ENCODE data around the gene SPC24.
"Not testable (repeated sequence)": the region's sequence is repeated elsewhere in the genome, so short reads cannot be mapped to it uniquely, and the experiment has no call there.

SPC24 gene

DNA sequence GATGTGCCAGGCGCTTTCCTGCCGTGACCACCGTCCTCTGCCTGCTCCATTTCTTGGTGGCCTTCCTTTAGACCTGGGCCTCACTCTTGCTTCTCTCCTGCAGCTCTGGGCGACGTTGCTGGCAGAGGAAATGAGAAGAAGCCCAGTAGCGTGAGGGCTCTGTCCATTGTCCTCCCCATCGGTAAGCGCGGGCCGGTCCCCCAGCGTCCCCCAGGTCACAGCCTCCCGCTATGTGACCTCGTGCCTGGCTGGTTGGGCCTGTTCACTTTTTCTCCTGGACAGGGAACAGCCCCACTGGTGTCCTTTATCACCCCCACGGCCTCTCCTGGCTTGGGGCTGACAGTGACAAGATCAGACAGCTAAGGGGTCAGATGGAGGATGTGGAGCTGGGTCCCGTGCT, 27.7 kb downstream of the SPC24 start:
- Histone ChIP-seq H3K36me3 (ENCODE audit: low read depth) (peaks cover 99% of the 10 kb centered on the region), H3K27ac (ENCODE audit: poor library complexity, severe bottlenecking) (no peak overlapping the region), H3K27me3 (ENCODE audit: insufficient read depth, poor library complexity, severe bottlenecking) (no peaks in the 10 kb centered on the region), H3K4me1 (ENCODE audit: insufficient read depth, poor library complexity, severe bottlenecking) (no peaks in the 10 kb centered on the region), H3K9me3 (ENCODE audit: severe bottlenecking) (no peaks in the 10 kb centered on the region), H3K4me3 (ENCODE audit: severe bottlenecking) (no peak overlapping the region)
- DNase-seq (ENCODE audit: low spot score), result no peak
- ATAC-seq (ENCODE audit: low read depth), result no peak
- TF ChIP-seq, protein P1, sequence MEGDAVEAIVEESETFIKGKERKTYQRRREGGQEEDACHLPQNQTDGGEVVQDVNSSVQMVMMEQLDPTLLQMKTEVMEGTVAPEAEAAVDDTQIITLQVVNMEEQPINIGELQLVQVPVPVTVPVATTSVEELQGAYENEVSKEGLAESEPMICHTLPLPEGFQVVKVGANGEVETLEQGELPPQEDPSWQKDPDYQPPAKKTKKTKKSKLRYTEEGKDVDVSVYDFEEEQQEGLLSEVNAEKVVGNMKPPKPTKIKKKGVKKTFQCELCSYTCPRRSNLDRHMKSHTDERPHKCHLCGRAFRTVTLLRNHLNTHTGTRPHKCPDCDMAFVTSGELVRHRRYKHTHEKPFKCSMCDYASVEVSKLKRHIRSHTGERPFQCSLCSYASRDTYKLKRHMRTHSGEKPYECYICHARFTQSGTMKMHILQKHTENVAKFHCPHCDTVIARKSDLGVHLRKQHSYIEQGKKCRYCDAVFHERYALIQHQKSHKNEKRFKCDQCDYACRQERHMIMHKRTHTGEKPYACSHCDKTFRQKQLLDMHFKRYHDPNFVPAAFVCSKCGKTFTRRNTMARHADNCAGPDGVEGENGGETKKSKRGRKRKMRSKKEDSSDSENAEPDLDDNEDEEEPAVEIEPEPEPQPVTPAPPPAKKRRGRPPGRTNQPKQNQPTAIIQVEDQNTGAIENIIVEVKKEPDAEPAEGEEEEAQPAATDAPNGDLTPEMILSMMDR (IDR thresholded peaks at IDR 0.05; ENCODE audit: poor library complexity, severe bottlenecking), result no peak

DNA sequence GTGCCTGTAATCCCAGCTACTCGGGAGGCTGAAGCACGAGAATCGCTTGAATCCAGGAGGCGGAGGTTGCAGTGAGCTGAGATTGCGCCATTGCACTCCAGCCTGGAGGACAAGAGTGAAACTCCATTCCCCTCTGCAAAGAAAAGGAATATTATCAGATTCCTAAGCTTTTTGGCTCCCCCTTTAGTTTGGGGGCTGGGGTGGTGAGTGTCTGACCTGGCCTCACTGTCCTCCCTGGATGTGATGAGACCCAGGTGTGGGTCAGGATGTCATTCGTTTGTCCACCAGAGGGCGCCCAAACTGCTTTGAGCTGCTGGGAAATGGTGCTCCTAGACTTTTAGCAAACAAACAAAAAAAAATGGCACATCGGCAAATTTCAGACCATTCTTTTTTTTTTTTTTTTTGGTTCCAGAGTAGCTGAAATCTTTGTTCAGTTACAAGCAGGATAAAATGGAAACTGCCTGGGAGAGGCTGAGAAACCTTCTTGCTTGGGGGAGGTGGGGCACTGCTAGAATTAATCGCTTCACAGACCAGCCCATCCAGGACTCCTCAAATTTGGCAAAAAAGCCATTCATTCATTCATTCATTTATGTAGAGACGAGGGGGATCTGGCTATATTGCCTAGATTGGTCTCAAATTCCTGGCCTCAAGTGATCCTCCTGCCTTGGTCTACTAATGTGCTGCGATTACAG, 29.4 kb downstream of the SPC24 start:
- Histone ChIP-seq H3K27ac (ENCODE audit: poor library complexity, severe bottlenecking) (no peak overlapping the region), H3K27me3 (ENCODE audit: insufficient read depth, poor library complexity, severe bottlenecking) (no peaks in the 10 kb centered on the region), H3K4me3 (ENCODE audit: severe bottlenecking) (no peak overlapping the region), H3K4me1 (ENCODE audit: insufficient read depth, poor library complexity, severe bottlenecking) (no peaks in the 10 kb centered on the region), H3K36me3 (ENCODE audit: low read depth) (peaks cover 100% of the 10 kb centered on the region), H3K9me3 (ENCODE audit: severe bottlenecking) (no peaks in the 10 kb centered on the region)
- TF ChIP-seq, protein P1 (IDR thresholded peaks at IDR 0.05; ENCODE audit: poor library complexity, severe bottlenecking), result peak; percentile 85
- ATAC-seq (ENCODE audit: low read depth), result peak; percentile 49
- DNase-seq (ENCODE audit: low spot score), result no peak

DNA sequence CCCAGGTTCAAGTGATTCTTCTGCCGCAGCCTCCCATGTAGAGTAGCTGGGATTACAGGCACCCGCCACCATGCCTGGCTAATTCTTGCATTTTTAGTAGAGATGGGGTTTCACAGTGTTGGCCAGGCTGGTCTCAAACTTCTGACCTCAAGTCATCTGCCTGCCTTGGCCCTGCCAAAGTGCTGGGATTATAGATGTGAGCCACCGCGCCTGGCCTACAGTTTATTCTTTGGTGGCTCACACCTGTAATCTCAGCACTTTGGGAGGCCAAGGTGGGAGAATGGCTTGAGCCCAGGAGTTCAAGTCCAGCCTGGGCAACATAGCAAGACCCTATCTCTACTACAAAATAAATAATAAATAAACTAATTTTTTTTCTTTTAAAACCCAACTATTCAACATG, 31.4 kb downstream of the SPC24 start:
- H3K4me3 ChIP-seq (ENCODE audit: severe bottlenecking); DNase-seq (ENCODE audit: low spot score); H3K27ac ChIP-seq (ENCODE audit: poor library complexity, severe bottlenecking); H3K27me3 ChIP-seq (ENCODE audit: insufficient read depth, poor library complexity, severe bottlenecking); H3K4me1 ChIP-seq (ENCODE audit: insufficient read depth, poor library complexity, severe bottlenecking); H3K9me3 ChIP-seq (ENCODE audit: severe bottlenecking); ATAC-seq (ENCODE audit: low read depth): not testable (repeated sequence)
- peaks cover 100% of the 10 kb centered on the region for H3K36me3 ChIP-seq (ENCODE audit: low read depth)

DNA sequence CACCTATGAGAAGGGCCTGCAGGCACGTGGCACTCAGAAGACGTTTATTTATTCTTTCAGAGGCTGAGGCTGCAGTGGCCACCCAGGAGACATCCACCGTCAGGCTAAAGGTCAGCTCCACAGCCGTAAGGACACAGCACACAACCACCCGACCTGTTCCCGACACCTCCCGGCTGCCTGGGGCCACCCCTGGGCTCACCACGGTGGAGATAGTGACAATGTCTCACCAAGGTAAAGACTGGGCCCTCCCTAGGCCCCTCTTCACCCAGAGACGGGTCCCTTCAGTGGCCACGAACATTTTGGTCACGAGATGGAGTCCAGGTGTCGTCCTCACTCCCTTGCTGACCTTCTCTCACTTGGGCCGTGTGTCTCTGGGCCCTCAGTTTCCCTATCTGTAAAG, 32.5 kb downstream of the SPC24 start:
- Histone ChIP-seq H3K4me3 (ENCODE audit: severe bottlenecking) (no peak overlapping the region), H3K27ac (ENCODE audit: poor library complexity, severe bottlenecking) (no peak overlapping the region), H3K4me1 (ENCODE audit: insufficient read depth, poor library complexity, severe bottlenecking) (no peaks in the 10 kb centered on the region), H3K9me3 (ENCODE audit: severe bottlenecking) (no peaks in the 10 kb centered on the region), H3K36me3 (ENCODE audit: low read depth) (peaks cover 100% of the 10 kb centered on the region), H3K27me3 (ENCODE audit: insufficient read depth, poor library complexity, severe bottlenecking) (no peaks in the 10 kb centered on the region)
- TF ChIP-seq, protein P1 (IDR thresholded peaks at IDR 0.05; ENCODE audit: poor library complexity, severe bottlenecking), result no peak
- DNase-seq (ENCODE audit: low spot score) (no peak), ATAC-seq (ENCODE audit: low read depth) (no peak)

DNA sequence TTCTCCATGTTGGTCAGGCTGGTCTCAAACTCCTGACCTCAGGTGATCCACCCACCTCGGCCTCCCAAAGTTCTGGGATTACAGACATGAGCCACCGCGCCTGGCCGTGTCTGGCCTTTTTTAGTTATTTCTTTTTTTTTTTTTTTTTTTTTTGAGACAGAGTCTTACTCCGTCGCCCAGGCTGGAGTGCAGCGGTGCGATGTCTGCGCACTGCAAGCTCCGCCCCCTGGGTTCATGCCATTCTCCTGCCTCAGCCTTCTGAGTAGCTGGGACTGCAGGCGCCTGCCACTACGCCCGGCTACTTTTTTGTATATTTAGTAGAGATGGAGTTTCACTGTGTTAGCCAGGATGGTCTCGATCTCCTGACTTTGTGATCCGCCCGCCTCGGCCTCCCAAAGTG, 33.6 kb downstream of the SPC24 start:
- not testable (repeated sequence) for ATAC-seq (ENCODE audit: low read depth); DNase-seq (ENCODE audit: low spot score); H3K27ac ChIP-seq (ENCODE audit: poor library complexity, severe bottlenecking); H3K4me1 ChIP-seq (ENCODE audit: insufficient read depth, poor library complexity, severe bottlenecking); H3K4me3 ChIP-seq (ENCODE audit: severe bottlenecking); H3K27me3 ChIP-seq (ENCODE audit: insufficient read depth, poor library complexity, severe bottlenecking); H3K9me3 ChIP-seq (ENCODE audit: severe bottlenecking)
- H3K36me3 ChIP-seq (ENCODE audit: low read depth), result peaks cover 100% of the 10 kb centered on the region

DNA sequence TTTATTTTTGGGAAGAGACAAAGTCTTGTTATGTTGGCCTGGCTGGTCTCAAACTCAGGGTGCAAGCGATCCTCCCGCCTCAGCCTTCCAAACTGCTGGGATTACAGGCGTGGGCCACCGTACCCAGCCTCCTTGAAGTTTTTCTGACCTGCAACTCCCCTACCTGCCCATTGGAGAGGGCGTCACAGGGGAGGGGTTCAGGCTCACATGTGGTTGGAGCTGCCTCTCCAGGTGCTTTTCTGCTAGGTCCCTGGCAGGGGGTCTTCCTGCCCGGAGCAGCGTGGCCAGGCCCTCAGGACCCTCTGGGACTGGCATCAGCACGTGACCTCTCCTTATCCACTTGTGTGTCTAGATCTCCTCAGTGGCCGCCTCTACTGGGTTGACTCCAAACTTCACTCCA, 39.1 kb downstream of the SPC24 start:
- TF ChIP-seq, protein P1 (IDR thresholded peaks at IDR 0.05; ENCODE audit: poor library complexity, severe bottlenecking), result no peak
- Histone ChIP-seq H3K36me3 (ENCODE audit: low read depth) (peaks cover 100% of the 10 kb centered on the region), H3K27me3 (ENCODE audit: insufficient read depth, poor library complexity, severe bottlenecking) (no peaks in the 10 kb centered on the region), H3K4me3 (ENCODE audit: severe bottlenecking) (no peak overlapping the region), H3K27ac (ENCODE audit: poor library complexity, severe bottlenecking) (no peak overlapping the region), H3K9me3 (ENCODE audit: severe bottlenecking) (no peaks in the 10 kb centered on the region), H3K4me1 (ENCODE audit: insufficient read depth, poor library complexity, severe bottlenecking) (no peaks in the 10 kb centered on the region)
- no peak for ATAC-seq (ENCODE audit: low read depth)
- no peak for DNase-seq (ENCODE audit: low spot score)

Measured in RWPE2 (cell line).